Mucosa of descending colon (tissue), 3 donors: ENCODE results near the gene SPECC1L. TPM values are rescaled to one million over a fixed set of nuclear protein-coding genes. Genes with fewer than 3 reads are reported as not detected.

ENCODE experiments used
- ATAC-seq: fragments of 200-7000 bp; cut with Tn5 transposase; one replicate; pipeline ENCODE4 v1.9.1; 2020; ENCODE audit warnings: mild to moderate bottlenecking, moderate library complexity
- DNase-seq, 3 donors: peaks; one replicate each; pipeline ENCODE4 v3.0.0-alpha.2; 2020
- H3K36me3 ChIP-seq: fragments of 200-600 bp; one replicate; pipeline ENCODE4 v1.8.0; 2021; ENCODE audit warnings: low read depth, mild to moderate bottlenecking
- H3K4me1 ChIP-seq: fragments of 200-600 bp; one replicate; pipeline ENCODE4 v1.8.0; 2021; ENCODE audit warnings: low read depth, mild to moderate bottlenecking
- H3K4me3 ChIP-seq: fragments of 200-600 bp; one replicate; pipeline ENCODE4 v1.8.0; 2021; ENCODE audit warnings: mild to moderate bottlenecking
- H3K9me3 ChIP-seq: fragments of 200-600 bp; one replicate; pipeline ENCODE4 v1.8.0; 2021; ENCODE audit warnings: mild to moderate bottlenecking
- intact Hi-C, 2 donors: fragments of 100-400 bp; cut with DNase I in 1 of 2; cut with micrococcal nuclease in 1 of 2; formaldehyde crosslinking; loops; one replicate each; pipeline versions ENCODE4 v1.11.0 to v1.11.1; 2022; cut with DNase I, micrococcal nuclease
- total RNA-seq, 3 donors: library from RNA; stranded (reverse); fragmentation: NEBNext Ultra II Directional in 2 of 3; extraction: Animal tissue kit (Norgen Biotek cat#: 25700) in 2 of 3; gene quantifications; one replicate each; pipeline versions ENCODE4 v1.2.1 to v1.2.4, GENCODE V29; 2021 to 2023
- TF ChIP-seq, protein P1 (sequence below): fragments of 200-600 bp; IDR thresholded peaks from one replicate; pipeline ENCODE4 v1.8.0; 2022; ENCODE audit warnings: antibody characterized with exemption, mild to moderate bottlenecking
- donor health status: DM: no; HTN: no; CAD: no; lungs with moderate emphysema.
- donor health status: DM: no; HTN: no; CAD: no.
- donor health status: DM: no; HTN: yes; CAD: no.

Gene SPECC1L
- total RNA-seq, 3 donors from 2014 or later = 78.7 to 116 (median 105) TPM

DNA sequence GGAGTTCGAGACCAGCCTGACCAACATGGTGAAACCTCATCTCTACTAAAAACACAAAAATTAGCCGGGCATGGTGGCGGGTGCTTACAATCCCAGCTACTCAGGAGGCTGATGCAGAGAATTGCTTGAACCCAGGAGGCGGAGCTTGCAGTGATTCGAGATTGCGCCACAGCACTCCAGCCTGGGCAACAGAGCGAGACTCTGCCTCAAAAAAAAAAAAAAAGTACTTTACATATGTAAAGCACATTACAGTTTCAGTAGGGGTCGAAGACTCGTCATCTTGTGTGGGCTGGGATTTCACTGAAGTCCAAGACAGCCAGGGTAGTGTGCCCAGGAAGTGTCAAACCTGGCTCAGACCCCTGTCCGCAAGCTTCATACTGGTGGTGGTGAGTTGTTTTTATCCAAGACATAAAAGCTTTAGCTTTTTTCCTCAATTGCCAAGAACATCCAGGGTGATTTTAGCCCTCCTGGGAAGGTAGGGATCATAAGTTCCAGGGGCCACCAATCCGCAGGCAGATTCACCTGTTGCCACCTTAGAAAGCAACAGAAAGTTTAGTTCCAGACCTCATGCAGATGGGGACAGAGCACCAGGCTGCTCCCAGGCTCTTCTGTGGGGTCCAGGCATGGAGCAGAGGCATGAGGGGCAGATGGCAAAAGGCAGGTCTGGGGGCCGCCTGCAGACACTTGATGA is 135.1 kb downstream of the SPECC1L start:
- no peaks in the 10 kb centered on the region for H3K9me3 ChIP-seq
- no peak overlapping the region for H3K4me3 ChIP-seq
- ATAC-seq (no peak), DNase-seq (no peak)
- intact Hi-C loops = no loop called here
- peaks cover 25% of the 10 kb centered on the region for H3K4me1 ChIP-seq
- TF ChIP-seq, protein P1, sequence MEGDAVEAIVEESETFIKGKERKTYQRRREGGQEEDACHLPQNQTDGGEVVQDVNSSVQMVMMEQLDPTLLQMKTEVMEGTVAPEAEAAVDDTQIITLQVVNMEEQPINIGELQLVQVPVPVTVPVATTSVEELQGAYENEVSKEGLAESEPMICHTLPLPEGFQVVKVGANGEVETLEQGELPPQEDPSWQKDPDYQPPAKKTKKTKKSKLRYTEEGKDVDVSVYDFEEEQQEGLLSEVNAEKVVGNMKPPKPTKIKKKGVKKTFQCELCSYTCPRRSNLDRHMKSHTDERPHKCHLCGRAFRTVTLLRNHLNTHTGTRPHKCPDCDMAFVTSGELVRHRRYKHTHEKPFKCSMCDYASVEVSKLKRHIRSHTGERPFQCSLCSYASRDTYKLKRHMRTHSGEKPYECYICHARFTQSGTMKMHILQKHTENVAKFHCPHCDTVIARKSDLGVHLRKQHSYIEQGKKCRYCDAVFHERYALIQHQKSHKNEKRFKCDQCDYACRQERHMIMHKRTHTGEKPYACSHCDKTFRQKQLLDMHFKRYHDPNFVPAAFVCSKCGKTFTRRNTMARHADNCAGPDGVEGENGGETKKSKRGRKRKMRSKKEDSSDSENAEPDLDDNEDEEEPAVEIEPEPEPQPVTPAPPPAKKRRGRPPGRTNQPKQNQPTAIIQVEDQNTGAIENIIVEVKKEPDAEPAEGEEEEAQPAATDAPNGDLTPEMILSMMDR = no peak
- no peaks in the 10 kb centered on the region for H3K36me3 ChIP-seq

DNA sequence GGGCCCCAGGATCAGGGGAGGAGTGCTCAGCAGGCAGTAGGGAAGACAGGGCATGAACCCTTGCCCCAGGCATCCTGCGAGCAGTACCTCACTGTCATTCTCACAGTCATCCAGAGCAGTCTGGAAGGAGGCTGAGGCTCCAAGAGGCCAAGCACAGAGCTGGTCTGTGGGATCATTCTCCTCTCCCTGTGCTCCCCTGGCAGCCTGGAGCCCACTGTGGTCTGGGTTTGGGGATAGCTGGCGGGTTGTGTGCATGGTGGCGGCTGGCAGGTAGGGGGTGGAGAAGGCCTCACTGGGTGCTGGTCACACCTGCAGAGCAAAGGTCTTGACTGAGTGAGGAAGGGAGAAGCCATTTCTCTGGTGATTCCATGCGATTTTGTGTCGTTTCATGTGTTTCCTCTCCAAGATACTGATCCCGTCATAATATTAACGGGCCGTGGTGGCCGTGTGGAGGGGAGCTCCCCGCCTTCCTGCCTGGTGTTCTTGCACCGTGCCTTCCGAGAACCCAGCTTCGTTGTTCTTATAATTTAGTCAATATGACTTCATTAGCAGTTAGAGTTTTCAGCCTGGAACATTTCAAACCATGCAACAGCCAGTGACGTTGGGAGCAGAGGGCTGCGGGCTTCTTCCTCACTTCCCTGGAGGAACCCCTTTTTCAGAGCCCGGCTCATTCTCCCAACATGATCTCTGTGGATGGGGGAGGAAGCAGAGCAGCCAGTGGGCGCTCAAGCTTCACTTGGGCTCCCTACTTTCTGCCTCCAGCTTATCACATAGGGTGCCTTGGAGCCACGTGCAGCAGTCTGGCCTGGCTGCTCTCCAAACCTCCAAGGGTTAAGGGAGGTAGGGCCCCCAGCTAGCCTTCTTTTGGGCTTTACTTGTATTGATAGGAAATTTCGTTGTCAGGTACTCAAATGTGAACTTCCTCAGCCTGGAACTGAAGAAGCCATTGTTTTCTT is 136.0 kb downstream of the SPECC1L start:
- no peak overlapping the region for H3K4me3 ChIP-seq
- ATAC-seq (no peak), DNase-seq (no peak)
- H3K9me3 ChIP-seq = no peaks in the 10 kb centered on the region
- TF ChIP-seq, protein P1 = no peak
- intact Hi-C loops = no loop called here
- no peaks in the 10 kb centered on the region for H3K36me3 ChIP-seq
- peaks cover 19% of the 10 kb centered on the region for H3K4me1 ChIP-seq

DNA sequence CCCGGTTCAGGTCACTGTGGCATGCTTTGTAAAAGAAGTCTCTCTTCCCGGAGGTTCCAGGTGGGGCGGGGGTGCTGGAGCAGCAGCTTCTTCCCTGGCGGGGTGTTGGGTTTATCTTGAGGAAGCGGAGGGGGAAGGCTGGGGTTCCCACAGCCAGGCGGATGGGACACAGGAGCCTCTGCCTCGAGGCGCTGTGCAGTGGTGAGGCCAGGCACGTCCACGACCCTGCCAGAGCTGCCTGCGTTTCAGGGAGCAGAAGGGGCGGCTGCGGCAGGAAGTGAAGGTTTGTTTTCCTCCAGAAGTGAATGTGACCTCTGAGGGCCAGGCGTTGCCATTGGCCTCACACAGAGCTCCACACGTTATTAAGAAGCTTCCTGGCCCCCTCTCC is 136.6 kb downstream of the SPECC1L start:
- Histone ChIP-seq H3K4me1 (peaks cover 14% of the 10 kb centered on the region), H3K9me3 (no peaks in the 10 kb centered on the region), H3K36me3 (no peaks in the 10 kb centered on the region), H3K4me3 (no peak overlapping the region)
- ATAC-seq = no peak
- peak in 1 of 3 donors; percentile 19 for DNase-seq
- TF ChIP-seq, protein P1 = no peak
- intact Hi-C loops = no loop called here

DNA sequence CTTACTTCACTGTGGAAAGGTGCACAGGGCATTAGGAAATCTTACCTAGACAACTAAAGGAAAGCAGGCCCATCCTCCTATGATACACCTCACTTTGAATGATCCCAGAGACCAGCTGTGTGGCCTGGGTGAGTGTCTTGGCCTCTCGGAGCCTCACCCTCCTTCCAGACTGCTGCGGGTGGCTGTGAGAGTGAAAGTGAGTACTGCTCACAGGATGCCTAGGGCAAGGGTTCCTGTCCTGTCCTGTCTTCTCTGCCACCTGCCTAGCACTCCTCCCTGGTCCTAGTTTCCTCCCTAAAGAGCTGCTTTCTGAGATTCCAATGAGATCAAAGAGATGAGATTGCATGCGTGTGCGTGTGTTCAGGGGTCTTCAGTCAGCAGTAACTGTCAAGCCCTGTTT is 137.3 kb downstream of the SPECC1L start:
- ATAC-seq (no peak), DNase-seq (no peak)
- no peaks in the 10 kb centered on the region for H3K9me3 ChIP-seq
- H3K36me3 ChIP-seq = no peaks in the 10 kb centered on the region
- peaks cover 7% of the 10 kb centered on the region for H3K4me1 ChIP-seq
- TF ChIP-seq, protein P1 = no peak
- H3K4me3 ChIP-seq = no peak overlapping the region
- intact Hi-C loops = no loop called here

DNA sequence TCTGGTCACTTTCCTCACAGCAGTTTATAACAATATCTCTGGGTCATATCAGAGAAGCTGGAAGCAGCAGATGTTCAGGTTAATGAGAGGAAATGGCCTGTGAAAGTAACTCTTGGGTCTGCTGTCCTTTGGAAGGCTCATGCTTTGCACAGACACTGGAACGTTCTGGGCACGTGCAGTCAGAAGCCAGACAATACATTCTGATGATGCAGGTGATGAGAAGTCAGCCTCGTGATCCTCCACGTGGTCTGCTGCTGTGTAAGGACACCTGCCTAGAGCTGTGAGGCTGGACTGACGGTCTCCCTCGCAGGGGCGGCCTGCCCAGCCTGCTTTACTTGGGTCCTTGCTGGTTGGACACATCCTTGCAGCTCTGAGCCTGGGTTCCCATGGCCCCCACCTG is 138.0 kb downstream of the SPECC1L start:
- TF ChIP-seq, protein P1 = no peak
- Histone ChIP-seq H3K4me3 (no peak overlapping the region), H3K4me1 (peaks cover under 1% of the 10 kb centered on the region), H3K36me3 (no peaks in the 10 kb centered on the region), H3K9me3 (no peaks in the 10 kb centered on the region)
- ATAC-seq (no peak), DNase-seq (peak in 1 of 3 donors; percentile 14)
- intact Hi-C loops = no loop called here
